ENCODE measurements around the gene ABHD15. TPM values are rescaled to one million over a fixed set of nuclear protein-coding genes. Genes with fewer than 3 reads are reported as not detected.

ABHD15 gene
- total RNA-seq, 1 donor from 2014 or later: 14.3 TPM

- ATAC-seq (peak in 1 of 2 donors; percentile 2), DNase-seq (peak; percentile 64)
- H3K27ac ChIP-seq: peak within 1 kb of the TSS; percentile 77
- H3K27me3 ChIP-seq (ENCODE audit: low read depth): no peaks in the 10 kb centered on the region
- intact Hi-C loops (cut with DNase I): no loop called here
- no peak for TF ChIP-seq CTCF (IDR thresholded peaks at IDR 0.05)
- peaks cover 47% of the 10 kb centered on the region for H3K4me1 ChIP-seq
- H3K4me3 ChIP-seq: peak within 1 kb of the TSS; percentile 65
- no peaks in the 10 kb centered on the region for H3K9me3 ChIP-seq
- H3K36me3 ChIP-seq: no peaks in the 10 kb centered on the region
Observed at GRCh38 chr17:29592850-29593551, 26.2 kb upstream of the ABHD15 start, which contains the start of gene ANKRD13B. Gene ANKRD13B, plus strand, starts transcription at chr17:29593132. Its CDS starts 490 bp downstream, at chr17:29593622.

GRCh38 chr17:29591737-29592608 lies 25.1 kb upstream of the ABHD15 start:
- Histone ChIP-seq H3K27ac (peak overlapping the region; percentile 77), H3K4me1 (peaks cover 57% of the 10 kb centered on the region), H3K9me3 (no peaks in the 10 kb centered on the region), H3K4me3 (peak overlapping the region; percentile 63), H3K27me3 (ENCODE audit: low read depth) (no peaks in the 10 kb centered on the region), H3K36me3 (no peaks in the 10 kb centered on the region)
- ATAC-seq: peak; percentile 83 to 87
- peak; percentile 89 for DNase-seq
- intact Hi-C loops (cut with DNase I): no loop called here
- TF ChIP-seq CTCF (IDR thresholded peaks at IDR 0.05): peak; percentile 99

- H3K4me3 ChIP-seq: peak overlapping the region; percentile 63
- no peaks in the 10 kb centered on the region for H3K9me3 ChIP-seq
- H3K27me3 ChIP-seq (ENCODE audit: low read depth): no peaks in the 10 kb centered on the region
- H3K4me1 ChIP-seq: peaks cover 64% of the 10 kb centered on the region
- peak overlapping the region; percentile 77 for H3K27ac ChIP-seq
- DNase-seq (peak; percentile 62), ATAC-seq (peak in 1 of 2 donors; percentile 5)
- no peaks in the 10 kb centered on the region for H3K36me3 ChIP-seq
- TF ChIP-seq CTCF (IDR thresholded peaks at IDR 0.05): no peak
- intact Hi-C loops (cut with DNase I): no loop called here
Observed at GRCh38 chr17:29591146-29591736, 24.4 kb upstream of the ABHD15 start.

GRCh38 chr17:29590411-29591145 lies 23.7 kb upstream of the ABHD15 start:
- Histone ChIP-seq H3K4me1 (peaks cover 71% of the 10 kb centered on the region), H3K27ac (peak overlapping the region; percentile 77), H3K36me3 (no peaks in the 10 kb centered on the region), H3K4me3 (peak overlapping the region; percentile 63), H3K27me3 (ENCODE audit: low read depth) (no peaks in the 10 kb centered on the region), H3K9me3 (no peaks in the 10 kb centered on the region)
- DNase-seq (no peak), ATAC-seq (no peak)
- TF ChIP-seq CTCF (IDR thresholded peaks at IDR 0.05): no peak
- intact Hi-C loops (cut with DNase I): no loop called here

Data from lower lobe of right lung (tissue), 2 donors.